ENCODE results near the gene ABLIM3. TPM values are rescaled to one million over a fixed set of nuclear protein-coding genes. Genes with fewer than 3 reads are reported as not detected.

ABLIM3 gene
- total and polyA plus RNA-seq, 9 of the 15 experiments (the other 6 are each of a cell fraction or from before 2014, with no cell fraction given) = 0.03 to 0.38 (median 0.11) TPM

GRCh38 chr5:149251546-149251945 is 110.3 kb downstream of the ABLIM3 start:
- H3K9ac ChIP-seq (ENCODE audit: insufficient read depth in 1 of 2, low read depth in 2 of 2, low read length in 2 of 2) = 0 out of 4 replicates have a peak overlapping the region, but pooled peaks of 1 of the 2 experiments have one; percentile 48
- no peaks in the 10 kb centered on the region for H3K9me1 ChIP-seq (ENCODE audit: control insufficient read depth, insufficient read depth, low read length)
- no peaks in the 10 kb centered on the region for H3K9me3 ChIP-seq (replicated peaks; ENCODE audit: control insufficient read depth, insufficient read depth, low read depth, low read length)
- H3K4me2 ChIP-seq (ENCODE audit: insufficient read depth, low read length) = no peak overlapping the region
- H3K36me3 ChIP-seq (ENCODE audit: control insufficient read depth, insufficient read depth, low read length) = no peaks in the 10 kb centered on the region
- DNase-seq (ENCODE audit: extremely low read depth in 1 of 4, low spot score in 3 of 4) (no peak), FAIRE-seq (no peak), ATAC-seq (no peak)
- no peak overlapping the region for H3K27ac ChIP-seq (ENCODE audit: extremely low read depth, low read depth, low read length)
- CTCF ChIA-PET (ENCODE audit: low intra/inter-chr PET ratio) = no interaction called here
- in situ Hi-C loops (cut with MboI) = loop anchor here (25.0 kb wide), 1 partner anchor 814 kb away; no protein-coding TSS in a partner anchor
- 0% methylated on average over 4 of the region's 4 CpGs for WGBS (ENCODE audit: insufficient coverage, low coverage, missing lambda C conversion rate)
- no peaks in the 10 kb centered on the region for H3K79me2 ChIP-seq (ENCODE audit: control insufficient read depth, insufficient read depth, low read length)
- POLR2A ChIA-PET = interaction anchor here (0.5 to 0.6 kb wide), 2 partner anchors 427 to 463 kb away, joined by 3 read pairs; no protein-coding TSS in a partner anchor
- no peak overlapping the region for H3K4me3 ChIP-seq
- BruUV-seq (replicated peaks) = no TSS peak
- no peaks in the 10 kb centered on the region for H3K4me1 ChIP-seq (replicated peaks in 1 of 2; ENCODE audit: control insufficient read depth in 2 of 2, insufficient read depth in 2 of 2, low read length in 2 of 2)
- no peak overlapping the region for H2AFZ ChIP-seq (ENCODE audit: low read depth, low read length)
- H4K20me1 ChIP-seq (replicated peaks; ENCODE audit: control insufficient read depth, insufficient read depth, low read length) = 0 out of 2 replicates have a peak, but pooled peaks cover 4% of the 10 kb centered on the region
- peaks cover 5 to 30% of the 10 kb centered on the region in 2 experiments; a peak in 4 of 5 replicates for H3K27me3 ChIP-seq (ENCODE audit: control insufficient read depth in 2 of 2, insufficient read depth in 2 of 2, low read length in 2 of 2)
- intact Hi-C loops (cut with micrococcal nuclease) = no loop called here
- TF ChIP-seq GABPB1 (CRISPR knock-in tag; IDR thresholded peaks at IDR 0.05) = no peak
- TF ChIP-seq KDM2B (CRISPR knock-in tag; IDR thresholded peaks at IDR 0.05) = no peak
- no peak for TF ChIP-seq EP300 (IDR thresholded peaks at IDR 0.05; ENCODE audit: low read length)
- TF ChIP-seq RCOR1 (IDR thresholded peaks at IDR 0.05; ENCODE audit: borderline replicate concordance in 1 of 2, low read depth in 2 of 2, low read length in 2 of 2) = no peak
- no peak for TF ChIP-seq POLR2AphosphoS5 (IDR thresholded peaks at IDR 0.05; ENCODE audit: control insufficient read depth, insufficient read depth, low read depth, low read length)
- no peak for TF ChIP-seq SMAD1 (IDR thresholded peaks at IDR 0.05; ENCODE audit: low read depth, low read length, partially characterized antibody)
- TF ChIP-seq SLC30A9 (CRISPR knock-in tag; IDR thresholded peaks at IDR 0.05) = no peak
- no peak for TF ChIP-seq BCOR (IDR thresholded peaks at IDR 0.05)
- TF ChIP-seq ZKSCAN3 (CRISPR knock-in tag; IDR thresholded peaks at IDR 0.05) = no peak
- TF ChIP-seq SOX6 (IDR thresholded peaks at IDR 0.05) = no peak
- TF ChIP-seq, protein P1, sequence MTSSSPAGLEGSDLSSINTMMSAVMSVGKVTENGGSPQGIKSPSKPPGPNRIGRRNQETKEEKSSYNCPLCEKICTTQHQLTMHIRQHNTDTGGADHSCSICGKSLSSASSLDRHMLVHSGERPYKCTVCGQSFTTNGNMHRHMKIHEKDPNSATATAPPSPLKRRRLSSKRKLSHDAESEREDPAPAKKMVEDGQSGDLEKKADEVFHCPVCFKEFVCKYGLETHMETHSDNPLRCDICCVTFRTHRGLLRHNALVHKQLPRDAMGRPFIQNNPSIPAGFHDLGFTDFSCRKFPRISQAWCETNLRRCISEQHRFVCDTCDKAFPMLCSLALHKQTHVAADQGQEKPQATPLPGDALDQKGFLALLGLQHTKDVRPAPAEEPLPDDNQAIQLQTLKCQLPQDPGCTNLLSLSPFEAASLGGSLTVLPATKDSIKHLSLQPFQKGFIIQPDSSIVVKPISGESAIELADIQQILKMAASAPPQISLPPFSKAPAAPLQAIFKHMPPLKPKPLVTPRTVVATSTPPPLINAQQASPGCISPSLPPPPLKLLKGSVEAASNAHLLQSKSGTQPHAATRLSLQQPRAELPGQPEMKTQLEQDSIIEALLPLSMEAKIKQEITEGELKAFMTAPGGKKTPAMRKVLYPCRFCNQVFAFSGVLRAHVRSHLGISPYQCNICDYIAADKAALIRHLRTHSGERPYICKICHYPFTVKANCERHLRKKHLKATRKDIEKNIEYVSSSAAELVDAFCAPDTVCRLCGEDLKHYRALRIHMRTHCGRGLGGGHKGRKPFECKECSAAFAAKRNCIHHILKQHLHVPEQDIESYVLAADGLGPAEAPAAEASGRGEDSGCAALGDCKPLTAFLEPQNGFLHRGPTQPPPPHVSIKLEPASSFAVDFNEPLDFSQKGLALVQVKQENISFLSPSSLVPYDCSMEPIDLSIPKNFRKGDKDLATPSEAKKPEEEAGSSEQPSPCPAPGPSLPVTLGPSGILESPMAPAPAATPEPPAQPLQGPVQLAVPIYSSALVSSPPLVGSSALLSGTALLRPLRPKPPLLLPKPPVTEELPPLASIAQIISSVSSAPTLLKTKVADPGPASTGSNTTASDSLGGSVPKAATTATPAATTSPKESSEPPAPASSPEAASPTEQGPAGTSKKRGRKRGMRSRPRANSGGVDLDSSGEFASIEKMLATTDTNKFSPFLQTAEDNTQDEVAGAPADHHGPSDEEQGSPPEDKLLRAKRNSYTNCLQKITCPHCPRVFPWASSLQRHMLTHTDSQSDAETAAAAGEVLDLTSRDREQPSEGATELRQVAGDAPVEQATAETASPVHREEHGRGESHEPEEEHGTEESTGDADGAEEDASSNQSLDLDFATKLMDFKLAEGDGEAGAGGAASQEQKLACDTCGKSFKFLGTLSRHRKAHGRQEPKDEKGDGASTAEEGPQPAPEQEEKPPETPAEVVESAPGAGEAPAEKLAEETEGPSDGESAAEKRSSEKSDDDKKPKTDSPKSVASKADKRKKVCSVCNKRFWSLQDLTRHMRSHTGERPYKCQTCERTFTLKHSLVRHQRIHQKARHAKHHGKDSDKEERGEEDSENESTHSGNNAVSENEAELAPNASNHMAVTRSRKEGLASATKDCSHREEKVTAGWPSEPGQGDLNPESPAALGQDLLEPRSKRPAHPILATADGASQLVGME (CRISPR knock-in tag; IDR thresholded peaks at IDR 0.05) = no peak
- TF ChIP-seq CAMTA2 (CRISPR knock-in tag; conservative IDR thresholded peaks at IDR 0.05) = no peak
- TF ChIP-seq, protein P2, sequence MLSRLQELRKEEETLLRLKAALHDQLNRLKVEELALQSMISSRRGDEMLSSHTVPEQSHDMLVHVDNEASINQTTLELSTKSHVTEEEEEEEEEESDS (CRISPR knock-in tag; IDR thresholded peaks at IDR 0.05) = no peak
- no peak for TF ChIP-seq TEAD1 (CRISPR knock-in tag; IDR thresholded peaks at IDR 0.05)
- no peak for TF ChIP-seq RBM25 (IDR thresholded peaks at IDR 0.05; ENCODE audit: low read depth, low read length, severe bottlenecking)
- no peak for TF ChIP-seq ZNF280A (IDR thresholded peaks at IDR 0.05; ENCODE audit: low read depth, partially characterized antibody)
- TF ChIP-seq KDM1A (IDR thresholded peaks at IDR 0.05) = no peak

Measured in K562 (cell line).